Gastroesophageal sphincter (tissue), 3 donors: ENCODE measurements around the gene RAET1L.

Source experiments
- CTCF ChIP-seq, 4 experiments: fragments of 200-600 bp in 2 of 4; fragments of 450-650 bp in 2 of 4; sonication (generic) in 1 of 4; IDR thresholded peaks; one replicate each; pipeline ENCODE4 v1.5.1; 2017 to 2019; ENCODE audit warnings: antibody characterized with exemption in 4 of 4, mild to moderate bottlenecking in 2 of 4, moderate library complexity in 2 of 4
- POLR2AphosphoS5 ChIP-seq: sonication (generic); formaldehyde crosslinking; IDR thresholded peaks from one replicate; pipeline ENCODE4 v1.6.1; 2017; ENCODE audit warnings: antibody characterized with exemption

GRCh38 chr6:150005761-150006651 is 19.3 kb downstream of the RAET1L start:
- no peak for TF ChIP-seq POLR2AphosphoS5
- no peak for TF ChIP-seq CTCF (IDR thresholded peaks at IDR 0.05)
